ENCODE measurements around the gene ZNF428.
"Not testable (repeated sequence)": the region's sequence is repeated elsewhere in the genome, so short reads cannot be mapped to it uniquely, and the experiment has no call there.

Gene ZNF428

DNA sequence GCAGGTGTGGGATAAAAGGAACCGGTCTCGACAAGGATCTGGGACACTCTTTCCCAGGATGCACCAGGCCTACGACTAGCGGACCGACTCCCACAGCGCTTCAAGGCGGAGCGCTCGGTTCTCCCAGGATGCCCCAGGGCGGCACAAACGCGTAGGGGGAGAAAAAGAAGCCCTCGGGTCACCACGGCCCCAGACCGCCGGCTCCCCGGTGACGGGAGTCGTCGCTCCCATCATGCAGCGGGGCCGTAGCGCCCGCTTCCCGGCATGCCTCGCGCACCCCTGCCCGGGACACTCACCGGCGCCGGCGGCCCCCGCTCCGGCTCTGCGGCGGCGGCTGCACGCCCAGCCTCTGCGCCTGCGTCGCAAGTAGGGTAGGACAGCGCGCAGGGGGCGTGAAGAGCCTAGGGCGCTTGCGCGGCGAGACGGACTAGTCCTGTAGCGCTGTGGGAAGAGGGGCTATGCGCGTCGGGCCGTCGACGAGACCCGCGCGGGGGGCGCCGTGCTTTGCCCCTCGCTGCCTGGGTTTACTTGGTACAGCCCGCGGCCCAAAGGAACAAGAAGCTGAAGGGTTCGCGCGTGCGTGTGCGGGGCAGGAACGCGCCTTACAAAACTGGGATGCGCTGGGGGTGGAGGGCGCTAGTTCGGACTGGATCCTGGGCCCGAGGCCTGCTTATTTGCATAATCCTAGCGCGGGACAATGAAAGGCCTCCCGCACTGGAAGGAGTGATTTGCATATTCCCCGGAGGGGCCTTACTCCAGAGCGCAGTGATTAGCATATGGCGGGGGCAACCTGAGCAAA lies at the start of gene ZNF428:
ZNF428 (minus strand) TSS at position 368 of the 799 bp plus-strand sequence. CDS start 5,325 bp downstream, outside the sequence.
- peak; percentile 96 for DNase-seq (ENCODE audit: low spot score)

- peak; percentile 92 for DNase-seq (ENCODE audit: low spot score)
These were observed 49.1 kb upstream of the ZNF428 start for GRCh38 chr19:43668406-43669109.

DNA sequence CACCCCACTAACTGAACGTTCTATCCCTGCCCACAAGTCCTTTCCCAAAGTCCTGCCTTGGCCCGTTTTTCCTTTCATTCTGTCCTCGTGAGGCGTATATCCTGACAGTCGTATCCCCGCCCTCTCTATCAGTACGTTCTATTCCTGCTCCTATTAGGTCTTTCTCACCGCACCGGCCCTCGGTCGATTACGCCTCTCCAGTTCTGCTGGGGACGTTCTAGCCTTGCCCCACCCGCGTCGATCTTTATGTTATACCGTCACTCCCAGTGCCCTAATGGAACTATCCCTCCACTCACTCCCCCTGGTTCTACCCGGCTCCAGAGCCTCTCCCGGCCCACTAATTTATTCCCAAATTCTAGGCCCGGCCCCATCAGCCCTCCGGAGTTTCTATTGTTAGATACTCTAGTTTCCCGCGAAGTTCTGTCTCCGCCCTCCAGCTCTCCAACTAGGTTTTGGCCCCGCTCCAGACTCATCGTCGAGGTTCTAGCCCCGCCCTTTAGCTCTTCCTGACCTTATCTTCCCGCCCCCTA lies 48.5 kb upstream of the ZNF428 start:
- DNase-seq (ENCODE audit: low spot score): peak; percentile 30

DNA sequence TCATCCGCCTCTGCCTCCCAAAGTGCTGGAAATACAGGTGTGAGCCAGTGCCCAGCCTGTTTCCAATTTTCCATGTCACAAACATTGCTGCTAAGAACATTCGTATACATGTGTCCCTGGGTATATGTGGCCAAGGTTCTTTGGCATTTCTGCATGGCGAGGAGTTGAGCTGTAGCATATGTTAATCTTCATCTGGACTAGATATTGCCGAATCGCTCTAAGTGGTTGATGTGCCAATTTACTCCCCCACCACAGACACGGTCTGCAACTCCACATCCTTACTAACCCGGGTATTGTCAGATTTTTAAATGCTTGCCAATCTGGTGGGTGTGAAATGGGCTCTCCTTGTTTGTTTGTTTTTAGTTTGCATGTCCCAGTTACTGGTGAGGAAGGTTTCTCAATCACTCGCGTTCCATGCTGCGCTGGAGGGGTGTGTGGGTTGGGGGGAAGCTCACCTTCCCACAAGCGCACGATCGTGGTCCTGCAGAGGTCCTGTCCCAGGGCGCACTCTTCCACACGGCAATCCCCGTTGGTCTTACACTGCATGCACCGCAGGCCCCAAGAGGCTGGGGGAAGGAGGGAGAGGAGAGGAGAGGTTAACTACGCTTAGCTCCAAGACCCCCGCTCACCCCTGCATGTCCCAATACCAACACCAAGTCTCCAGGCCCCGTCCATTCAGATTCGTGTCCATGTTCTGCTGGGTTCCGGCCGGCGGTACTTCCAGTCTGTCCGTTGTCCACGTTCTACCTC lies 47.9 kb upstream of the ZNF428 start:
- DNase-seq (ENCODE audit: low spot score): no peak

GRCh38 chr19:43664018-43664417 lies 44.6 kb upstream of the ZNF428 start:
- DNase-seq (ENCODE audit: low spot score): no peak

DNA sequence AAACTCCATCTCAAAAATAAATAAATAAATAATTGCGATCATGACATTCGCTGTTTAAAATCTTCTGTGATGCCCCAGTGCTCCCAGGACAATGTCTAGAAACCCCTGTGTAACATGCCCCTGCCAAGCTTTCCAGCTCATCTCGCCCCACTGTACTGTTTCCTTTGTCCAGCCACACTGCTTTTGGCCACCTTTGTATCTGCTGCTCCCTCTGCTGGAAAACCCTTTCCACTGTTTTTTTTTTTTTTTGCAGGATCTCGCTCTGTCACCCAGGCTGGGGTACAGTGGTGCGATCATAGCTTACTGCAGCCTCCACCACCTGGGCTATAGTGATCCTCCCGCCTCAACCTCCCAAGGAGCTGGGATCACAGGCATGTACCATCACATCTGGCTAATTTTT lies 43.1 kb upstream of the ZNF428 start:
- DNase-seq (ENCODE audit: low spot score): peak; percentile 47

- no peak for DNase-seq (ENCODE audit: low spot score)
These were observed 41.5 kb upstream of the ZNF428 start for GRCh38 chr19:43660971-43661360.

DNA sequence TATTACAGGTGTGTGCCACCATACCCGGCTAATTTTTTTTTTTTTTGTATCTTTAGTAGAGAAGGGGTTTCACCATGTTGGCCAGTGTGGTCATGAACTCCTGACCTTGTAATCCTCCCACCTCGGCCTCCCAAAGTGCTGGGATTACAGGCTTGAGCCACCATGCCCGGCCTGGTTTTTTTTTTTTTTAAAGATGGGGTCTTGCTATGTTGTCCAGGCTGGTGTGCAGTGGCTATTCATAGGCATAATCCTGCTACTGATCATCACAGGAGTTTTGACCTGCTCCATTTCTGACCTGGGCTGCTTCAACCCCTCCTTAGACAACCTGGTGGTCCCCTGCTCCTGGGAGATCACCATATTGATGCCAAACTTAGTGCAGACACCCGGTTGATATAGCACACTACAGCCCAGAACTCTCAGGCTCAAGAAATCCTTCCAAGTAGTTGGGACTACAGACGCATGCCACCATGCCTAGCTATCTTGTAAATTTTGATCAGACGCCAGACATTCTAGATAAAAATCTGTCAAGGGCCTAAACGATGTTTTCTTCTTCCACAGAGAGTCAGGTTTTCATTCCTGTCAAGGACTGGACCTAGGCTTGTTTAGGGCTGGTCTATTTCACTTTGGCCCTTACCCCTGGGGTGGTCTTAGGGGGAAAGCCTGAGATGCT lies 41.0 kb upstream of the ZNF428 start:
- no peak for DNase-seq (ENCODE audit: low spot score)

- no peak for DNase-seq (ENCODE audit: low spot score)
These were observed 39.1 kb upstream of the ZNF428 start for GRCh38 chr19:43658494-43658893.

GRCh38 chr19:43658001-43658400 lies 38.6 kb upstream of the ZNF428 start:
- no peak for DNase-seq (ENCODE audit: low spot score)

GRCh38 chr19:43656436-43656835 lies 37.0 kb upstream of the ZNF428 start:
- DNase-seq (ENCODE audit: low spot score): no peak

- no peak for DNase-seq (ENCODE audit: low spot score)
These were observed 33.1 kb upstream of the ZNF428 start for GRCh38 chr19:43652546-43652874.

- DNase-seq (ENCODE audit: low spot score): peak; percentile 80
These were observed 32.5 kb upstream of the ZNF428 start for GRCh38 chr19:43651758-43652545.

- DNase-seq (ENCODE audit: low spot score): not testable (repeated sequence)
These were observed 30.8 kb upstream of the ZNF428 start for GRCh38 chr19:43650276-43650675.

GRCh38 chr19:43649514-43649913 lies 30.1 kb upstream of the ZNF428 start:
- no peak for DNase-seq (ENCODE audit: low spot score)

DNA sequence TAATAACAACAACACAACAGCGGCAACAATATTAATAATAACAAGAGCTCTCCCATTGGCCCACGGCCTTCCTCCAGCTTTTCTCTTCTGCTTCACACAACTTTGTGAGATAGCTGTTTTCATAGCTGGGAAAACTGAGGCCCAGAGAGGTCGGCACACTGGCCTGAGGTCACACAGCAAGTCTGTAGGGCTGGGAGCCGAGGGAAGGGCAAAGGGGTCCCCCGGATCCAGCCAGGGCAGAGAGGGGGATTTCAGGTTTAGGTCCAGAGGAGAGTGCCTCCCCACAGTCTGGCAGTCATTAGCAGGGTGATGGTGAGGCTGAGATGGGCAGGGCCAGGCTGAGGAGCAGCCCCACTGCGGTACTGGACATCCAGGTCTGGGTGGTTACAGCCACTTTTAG lies 29.2 kb upstream of the ZNF428 start:
- DNase-seq (ENCODE audit: low spot score): no peak

DNA sequence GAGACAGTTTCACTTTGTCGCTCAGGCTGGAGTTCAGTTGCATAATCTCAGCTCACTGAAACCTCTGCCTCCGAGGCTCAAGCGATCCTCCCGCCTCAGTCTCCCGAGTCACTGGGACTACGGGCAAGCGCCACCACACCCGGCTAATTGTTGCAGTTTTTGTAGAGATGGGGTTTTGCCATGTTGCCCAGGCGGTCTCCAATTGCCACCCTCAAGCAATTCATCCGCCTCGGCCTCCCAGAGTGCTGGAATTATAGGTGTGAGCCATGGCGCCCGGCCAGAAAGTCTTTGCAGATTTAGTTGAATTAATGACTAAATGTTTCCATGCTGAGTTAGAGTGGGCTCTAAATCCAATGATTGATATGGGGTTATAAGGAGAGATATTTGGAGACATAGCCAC lies 24.8 kb upstream of the ZNF428 start:
- no peak for DNase-seq (ENCODE audit: low spot score)

DNA sequence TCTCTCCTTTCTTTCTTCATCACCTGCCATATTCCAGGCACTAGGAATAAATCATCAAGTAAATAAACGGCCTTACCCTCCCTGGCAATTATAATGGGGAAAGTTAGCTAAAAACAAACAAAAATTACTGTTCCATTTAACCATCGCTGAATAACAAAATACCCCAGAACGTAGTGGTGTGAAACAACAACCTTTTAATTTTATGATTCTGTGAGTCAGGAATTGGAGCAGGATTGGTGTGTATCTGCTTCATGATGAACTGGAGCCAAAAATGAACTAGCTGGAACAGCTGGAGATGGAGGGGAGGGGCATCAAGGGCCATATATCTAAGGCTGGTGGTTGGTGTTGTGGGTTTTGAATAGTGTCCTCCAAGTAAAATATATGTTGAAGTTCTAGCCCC lies 23.9 kb upstream of the ZNF428 start:
- DNase-seq (ENCODE audit: low spot score): no peak

GRCh38 chr19:43642531-43642930 lies 23.1 kb upstream of the ZNF428 start:
- DNase-seq (ENCODE audit: low spot score): no peak

GRCh38 chr19:43641333-43641732 lies 21.9 kb upstream of the ZNF428 start:
- no peak for DNase-seq (ENCODE audit: low spot score)

DNA sequence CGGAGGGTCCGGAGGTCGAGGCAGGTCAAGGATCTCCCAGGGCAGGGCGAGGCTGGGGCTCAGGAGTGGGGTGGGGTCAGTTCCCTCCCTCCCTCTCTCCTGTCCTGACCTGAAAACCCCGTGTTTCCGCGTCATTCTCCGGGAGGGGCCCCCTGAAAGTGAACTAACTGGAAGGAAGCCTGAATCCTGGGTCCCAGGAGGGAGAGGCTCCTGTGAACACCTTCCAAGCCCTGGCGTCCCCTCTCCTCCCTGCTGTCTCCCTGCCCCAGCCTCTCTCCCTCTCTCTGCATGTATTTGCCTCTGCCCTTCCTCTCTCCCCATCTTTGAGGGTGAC lies 21.0 kb upstream of the ZNF428 start:
- no peak for DNase-seq (ENCODE audit: low spot score)

Measured in HuH-7 (cell line).